HL-60 (cell line): ENCODE measurements around the gene STX18.

ENCODE experiments used
- CTCF ChIP-seq: IDR thresholded peaks from one replicate; pipeline ENCODE4 v1.5.1; 2011; ENCODE audit warnings: low read length, control low read depth, inconsistent platforms; ENCODE audit not compliant: insufficient read depth
- GABPA ChIP-seq: IDR thresholded peaks from 2 replicates; pipeline ENCODE4 v1.6.1; 2012; ENCODE audit warnings: low read depth
- POLR2AphosphoS5 ChIP-seq: IDR thresholded peaks from 2 replicates; pipeline ENCODE4 v1.6.1; 2012; ENCODE audit warnings: low read depth

- TF ChIP-seq GABPA, result no peak
- TF ChIP-seq CTCF, result no peak
- no peak for TF ChIP-seq POLR2AphosphoS5
These were observed 29.6 kb downstream of the STX18 start for GRCh38 chr4:4512282-4512681.
